Stomach (tissue), 9 donors: ENCODE data around the gene BAHD1. TPM values are rescaled to one million over a fixed set of nuclear protein-coding genes. Genes with fewer than 3 reads are reported as not detected.

Source experiments
- DNase-seq, 2 donors: peaks; one replicate each; pipeline versions ENCODE4 v3.0.0 to v3.0.0-alpha.2; 2013 to 2019
- H3K27ac ChIP-seq, 5 donors: fragments of 200-600 bp in 4 of 5; sonication (generic) in 4 of 5; one replicate each; pipeline ENCODE4 v1.5.1; 2013 to 2019; ENCODE audit warnings: mild to moderate bottlenecking in 1 of 5, moderate library complexity in 1 of 5
- H3K27me3 ChIP-seq, 3 donors: fragments of 200-600 bp; sonication (generic); one replicate each; pipeline ENCODE4 v1.5.1; 2017 to 2019; ENCODE audit warnings: mixed run types in 1 of 3
- H3K36me3 ChIP-seq, 4 donors: fragments of 200-600 bp; sonication (generic); 1 replicate in 3 of 4; 2 replicates in 1 of 4; pipeline ENCODE4 v1.5.1; 2016 to 2019
- H3K4me1 ChIP-seq, 4 donors: fragments of 200-600 bp; sonication (generic); one replicate each; pipeline ENCODE4 v1.5.1; 2016 to 2019
- H3K4me3 ChIP-seq, 4 donors: fragments of 200-600 bp; sonication (generic) in 3 of 4; one replicate each; pipeline ENCODE4 v1.5.1; 2016 to 2019; ENCODE audit warnings: mild to moderate bottlenecking in 1 of 4
- H3K9me3 ChIP-seq, 4 donors: fragments of 200-600 bp; sonication (generic); one replicate each; pipeline ENCODE4 v1.5.1; 2016 to 2019
- CTCF ChIP-seq, 7 experiments: fragments of 450-650 bp in 4 of 7; fragments of 200-600 bp in 3 of 7; sonication (generic) in 3 of 7; IDR thresholded peaks; one replicate each; pipeline ENCODE4 v1.5.1; 2016 to 2019; ENCODE audit warnings: antibody characterized with exemption in 7 of 7, control low read depth in 2 of 7, mild to moderate bottlenecking in 1 of 7
- EP300 ChIP-seq: sonication (generic); formaldehyde crosslinking; IDR thresholded peaks from one replicate; pipeline ENCODE4 v1.6.1; 2017; ENCODE audit warnings: antibody characterized with exemption
- POLR2A ChIP-seq, 4 donors: fragments of 450-650 bp; IDR thresholded peaks; one replicate each; pipeline ENCODE4 v1.6.1; 2016; ENCODE audit warnings: antibody characterized with exemption in 4 of 4, control low read depth in 2 of 4, mild to moderate bottlenecking in 1 of 4, moderate library complexity in 1 of 4
- POLR2AphosphoS5 ChIP-seq, 3 donors: sonication (generic); formaldehyde crosslinking; IDR thresholded peaks; one replicate each; pipeline ENCODE4 v1.6.1; 2016; ENCODE audit warnings: antibody characterized with exemption in 3 of 3
- WGBS, 5 donors: extraction: QIAGEN DNeasy Blood & Tissue Kit in 3 of 5; methylation state at CpG; one replicate each; pipeline versions ENCODE4 v1.1.5 to v1.1.7; 2013 to 2018; 5-methylcytosine and 5-hydroxymethylcytosine counted together
- intact Hi-C: fragments of 100-400 bp; cut with DNase I; formaldehyde crosslinking; loops from one replicate; pipeline ENCODE4 v1.15.1; 2023; ENCODE audit warnings: low total_unique reads
- polyA plus RNA-seq, 3 donors: library from polyadenylated mRNA; stranded (reverse); fragments of 200-250 nt; gene quantifications; one replicate each; pipeline ENCODE4 v1.2.3, GENCODE V29; 2013
- total RNA-seq, 5 donors: library from RNA; depleted of rRNA; stranded (reverse); fragments of >200 nt; gene quantifications; one replicate each; pipeline versions ENCODE4 v1.1.0 to v1.2.3, GENCODE V29; 2014 to 2016
- donor health status: healthy with polysubstance abuse.
- donor health status: Bipolar disorder and iron deficiency.
- donor health status: healthy.

BAHD1 gene
- total and polyA plus RNA-seq, 8 donors: 5.3 to 35.9 (median 9.9) TPM

DNA sequence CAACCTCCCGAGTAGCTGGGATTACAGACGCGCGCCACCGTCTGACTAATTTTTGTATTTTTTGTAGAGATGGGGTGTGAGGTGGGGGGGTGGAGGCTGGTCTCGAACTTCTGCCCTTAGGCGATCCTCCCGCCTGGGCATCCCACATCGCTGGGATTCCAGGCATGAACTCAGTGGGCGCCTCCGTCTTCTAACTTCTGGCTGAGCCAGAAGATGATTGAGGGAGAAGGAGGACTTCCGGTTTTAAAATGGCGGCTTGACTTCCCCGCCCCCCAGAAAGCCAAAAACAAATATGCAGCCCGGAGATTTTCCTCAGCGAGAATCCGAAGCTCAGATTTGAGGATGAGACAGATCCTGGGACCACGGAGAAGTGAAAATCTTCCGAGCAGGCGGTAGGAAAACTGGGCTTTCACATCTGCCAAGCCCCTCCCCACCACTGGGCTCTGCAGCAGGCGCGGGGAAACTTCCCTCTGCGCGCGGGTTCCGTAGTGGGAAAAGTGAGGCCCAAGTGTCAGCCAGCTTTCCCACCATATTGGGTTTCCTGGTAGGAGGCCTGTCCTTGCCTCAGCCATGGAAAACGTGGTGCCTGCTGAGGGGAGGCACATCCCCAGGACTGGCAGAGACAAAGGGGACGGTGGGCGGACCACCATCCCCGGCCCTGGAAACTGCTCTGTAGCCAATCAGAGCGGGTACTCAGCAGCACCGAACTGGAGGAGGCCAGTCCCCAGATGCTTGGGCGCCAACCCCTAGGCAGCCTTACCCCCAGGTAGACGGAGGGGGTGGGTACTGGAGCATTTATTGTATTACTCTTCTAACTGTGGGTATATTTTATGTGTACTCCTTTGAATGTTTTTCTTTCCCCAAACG is 47.3 kb downstream of the BAHD1 start:
- DNase-seq: no peak
- Histone ChIP-seq H3K36me3 (no peaks in the 10 kb centered on the region), H3K27ac (no peak overlapping the region), H3K9me3 (no peaks in the 10 kb centered on the region), H3K4me3 (no peak overlapping the region), H3K27me3 (no peaks in the 10 kb centered on the region), H3K4me1 (no peaks in the 10 kb centered on the region)
- WGBS, 5 donors: 85 to 93% (median 88%) methylated on average over 35 of the region's 35 CpGs
- intact Hi-C loops: no loop called here
- no peak for TF ChIP-seq POLR2A (IDR thresholded peaks at IDR 0.05)
- no peak for TF ChIP-seq CTCF (IDR thresholded peaks at IDR 0.05)
- no peak for TF ChIP-seq EP300
- no peak for TF ChIP-seq POLR2AphosphoS5 (IDR thresholded peaks at IDR 0.05)

- H3K4me3 ChIP-seq: no peak overlapping the region
- H3K4me1 ChIP-seq: no peaks in the 10 kb centered on the region
- H3K27me3 ChIP-seq: no peaks in the 10 kb centered on the region
- no peak overlapping the region for H3K27ac ChIP-seq
- no peak for DNase-seq
- TF ChIP-seq EP300 (no peak), POLR2AphosphoS5 (IDR thresholded peaks at IDR 0.05) (no peak), POLR2A (IDR thresholded peaks at IDR 0.05) (no peak), CTCF (IDR thresholded peaks at IDR 0.05) (no peak)
- no peaks in the 10 kb centered on the region for H3K36me3 ChIP-seq
- 79 to 88% (median 88%) methylated on average over 44 to 47 of the region's 47 CpGs for WGBS, 5 donors
- no peaks in the 10 kb centered on the region for H3K9me3 ChIP-seq
- intact Hi-C loops: no loop called here
These were observed 48.8 kb downstream of the BAHD1 start for GRCh38 chr15:40489274-40490175.

DNA sequence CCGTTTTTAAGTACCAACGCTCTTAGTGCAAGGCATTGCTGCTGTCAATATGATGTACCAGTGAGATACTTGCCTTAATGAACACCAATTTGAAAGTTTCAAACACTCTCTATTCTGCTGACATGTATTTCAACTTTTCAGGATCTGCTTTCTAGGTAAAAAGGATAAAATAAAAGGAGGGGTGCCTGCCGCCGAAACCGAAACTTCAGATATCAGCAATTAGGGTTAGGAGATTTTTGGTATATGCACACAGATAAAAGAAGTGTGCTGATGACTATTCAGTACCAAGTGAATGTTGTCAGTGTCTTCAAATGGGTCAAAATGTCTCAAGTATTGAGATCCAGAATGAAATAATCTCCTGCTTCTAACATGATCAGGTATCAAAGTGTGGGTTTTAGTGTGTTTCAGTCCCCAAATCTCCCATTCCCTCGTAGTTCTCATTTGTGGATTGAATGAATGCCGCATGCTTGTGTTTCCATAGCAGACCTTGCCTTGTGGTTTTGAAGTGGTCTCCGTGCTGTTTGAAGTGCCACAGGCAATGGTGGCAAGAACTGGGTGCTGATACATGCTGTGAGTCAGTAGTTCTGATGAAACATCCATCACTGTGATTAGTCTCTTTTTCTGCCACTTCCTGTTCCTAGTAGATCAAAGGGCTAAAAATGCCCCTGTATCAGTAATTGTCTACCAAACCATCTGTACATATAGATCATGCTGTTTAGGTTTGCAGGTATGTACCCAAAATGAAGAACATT is 52.5 kb downstream of the BAHD1 start:
- intact Hi-C loops: no loop called here
- 76 to 81% (median 79%) methylated on average over 8 of the region's 8 CpGs for WGBS, 5 donors

More for the DNA sequence above, 52.5 kb downstream of the BAHD1 start:
- Histone ChIP-seq H3K27me3 (no peaks in the 10 kb centered on the region), H3K36me3 (no peaks in the 10 kb centered on the region), H3K4me3 (no peak overlapping the region), H3K9me3 (no peaks in the 10 kb centered on the region), H3K27ac (no peak overlapping the region), H3K4me1 (no peaks in the 10 kb centered on the region)
- TF ChIP-seq EP300: no peak
- TF ChIP-seq POLR2AphosphoS5 (IDR thresholded peaks at IDR 0.05): no peak
- no peak for TF ChIP-seq CTCF (IDR thresholded peaks at IDR 0.05)
- TF ChIP-seq POLR2A (IDR thresholded peaks at IDR 0.05): no peak
- DNase-seq: no peak
